Vagina (tissue), 2 donors: ENCODE results near the gene MMP20. TPM values are rescaled to one million over a fixed set of nuclear protein-coding genes. Genes with fewer than 3 reads are reported as not detected.

Source experiments
- DNase-seq, 2 donors: peaks; one replicate each; pipeline ENCODE4 v3.0.0-alpha.2; 2017; ENCODE audit errors: extremely low spot score in 2 of 2
- H3K27ac ChIP-seq: fragments of 200-600 bp; sonication (generic); one replicate; pipeline ENCODE4 v1.5.1; 2019
- H3K27me3 ChIP-seq: fragments of 200-600 bp; sonication (generic); one replicate; pipeline ENCODE4 v1.5.1; 2019
- H3K36me3 ChIP-seq, 2 donors: fragments of 200-600 bp; sonication (generic); one replicate each; pipeline ENCODE4 v1.5.1; 2017 to 2019
- H3K4me1 ChIP-seq: fragments of 200-600 bp; sonication (generic); one replicate; pipeline ENCODE4 v1.5.1; 2019
- H3K4me3 ChIP-seq, 2 donors: fragments of 200-600 bp; sonication (generic); 1 replicate in 1 of 2; 2 replicates in 1 of 2; pipeline ENCODE4 v1.5.1; 2016 to 2019
- H3K9me3 ChIP-seq: fragments of 200-600 bp; sonication (generic); one replicate; pipeline ENCODE4 v1.5.1; 2019
- CTCF ChIP-seq, 3 experiments: fragments of 450-650 bp in 2 of 3; fragments of 200-600 bp in 1 of 3; sonication (generic) in 1 of 3; IDR thresholded peaks; one replicate each; pipeline ENCODE4 v1.5.1; 2017 to 2019; ENCODE audit warnings: antibody characterized with exemption in 3 of 3, mild to moderate bottlenecking in 2 of 3, moderate library complexity in 2 of 3
- POLR2A ChIP-seq, 2 donors: fragments of 450-650 bp; IDR thresholded peaks; one replicate each; pipeline ENCODE4 v1.6.1; 2017; ENCODE audit warnings: antibody characterized with exemption in 2 of 2, mild to moderate bottlenecking in 2 of 2, moderate library complexity in 2 of 2
- POLR2AphosphoS5 ChIP-seq, 2 donors: sonication (generic); formaldehyde crosslinking; IDR thresholded peaks; one replicate each; pipeline ENCODE4 v1.9.0; 2017; ENCODE audit warnings: antibody characterized with exemption in 2 of 2, mild to moderate bottlenecking in 2 of 2, low read depth in 1 of 2; ENCODE audit not compliant: insufficient read depth in 1 of 2
- intact Hi-C: fragments of 100-400 bp; cut with DNase I; formaldehyde crosslinking; loops from one replicate; pipeline ENCODE4 v1.15.1; 2023
- total RNA-seq: library from RNA; depleted of rRNA; stranded (reverse); fragments of >200 nt; gene quantifications from one replicate; pipeline ENCODE4 v1.2.3, GENCODE V29; 2016

The MMP20 gene
- total RNA-seq, 1 donor from 2014 or later = not detected

GRCh38 chr11:102575012-102575411 lies 50.1 kb downstream of the MMP20 start:
- Histone ChIP-seq H3K4me1 (no peaks in the 10 kb centered on the region), H3K36me3 (no peaks in the 10 kb centered on the region), H3K27ac (no peak overlapping the region), H3K27me3 (no peaks in the 10 kb centered on the region), H3K9me3 (no peaks in the 10 kb centered on the region), H3K4me3 (no peak overlapping the region)
- intact Hi-C loops = no loop called here
- DNase-seq = no peak
- TF ChIP-seq POLR2AphosphoS5 (IDR thresholded peaks at IDR 0.05; ENCODE audit: insufficient read depth in 1 of 2, low read depth in 1 of 2) (no peak), CTCF (IDR thresholded peaks at IDR 0.05) (no peak), POLR2A (IDR thresholded peaks at IDR 0.05) (no peak)

- intact Hi-C loops = no loop called here
- H3K4me1 ChIP-seq = no peaks in the 10 kb centered on the region
- H3K36me3 ChIP-seq = no peaks in the 10 kb centered on the region
- H3K4me3 ChIP-seq = no peak overlapping the region
- no peaks in the 10 kb centered on the region for H3K27me3 ChIP-seq
- no peaks in the 10 kb centered on the region for H3K9me3 ChIP-seq
- TF ChIP-seq POLR2A (IDR thresholded peaks at IDR 0.05) (no peak), CTCF (IDR thresholded peaks at IDR 0.05) (no peak), POLR2AphosphoS5 (IDR thresholded peaks at IDR 0.05; ENCODE audit: insufficient read depth in 1 of 2, low read depth in 1 of 2) (no peak)
- DNase-seq = no peak
- no peak overlapping the region for H3K27ac ChIP-seq
Observed at GRCh38 chr11:102573851-102574250, 51.3 kb downstream of the MMP20 start.

- intact Hi-C loops = no loop called here
- TF ChIP-seq POLR2A (IDR thresholded peaks at IDR 0.05) (no peak), CTCF (IDR thresholded peaks at IDR 0.05) (no peak), POLR2AphosphoS5 (IDR thresholded peaks at IDR 0.05; ENCODE audit: insufficient read depth in 1 of 2, low read depth in 1 of 2) (no peak)
- Histone ChIP-seq H3K36me3 (no peaks in the 10 kb centered on the region), H3K27me3 (no peaks in the 10 kb centered on the region), H3K4me3 (no peak overlapping the region), H3K27ac (no peak overlapping the region), H3K4me1 (no peaks in the 10 kb centered on the region), H3K9me3 (no peaks in the 10 kb centered on the region)
- DNase-seq = no peak
Observed at GRCh38 chr11:102572554-102573220, 52.4 kb downstream of the MMP20 start.

- Histone ChIP-seq H3K27ac (no peak overlapping the region), H3K4me1 (no peaks in the 10 kb centered on the region), H3K27me3 (no peaks in the 10 kb centered on the region), H3K36me3 (no peaks in the 10 kb centered on the region), H3K4me3 (no peak overlapping the region), H3K9me3 (no peaks in the 10 kb centered on the region)
- intact Hi-C loops = no loop called here
- DNase-seq = no peak
- TF ChIP-seq CTCF (IDR thresholded peaks at IDR 0.05) (no peak), POLR2A (IDR thresholded peaks at IDR 0.05) (no peak), POLR2AphosphoS5 (IDR thresholded peaks at IDR 0.05; ENCODE audit: insufficient read depth in 1 of 2, low read depth in 1 of 2) (no peak)
Observed at GRCh38 chr11:102568851-102569250, 56.3 kb downstream of the MMP20 start.

GRCh38 chr11:102566112-102566511 lies 59.0 kb downstream of the MMP20 start:
- Histone ChIP-seq H3K36me3 (no peaks in the 10 kb centered on the region), H3K27ac (no peak overlapping the region), H3K4me1 (peaks cover 9% of the 10 kb centered on the region), H3K4me3 (no peak overlapping the region), H3K9me3 (no peaks in the 10 kb centered on the region), H3K27me3 (no peaks in the 10 kb centered on the region)
- intact Hi-C loops = no loop called here
- DNase-seq = no peak
- no peak for TF ChIP-seq POLR2A (IDR thresholded peaks at IDR 0.05)
- TF ChIP-seq POLR2AphosphoS5 (IDR thresholded peaks at IDR 0.05; ENCODE audit: insufficient read depth in 1 of 2, low read depth in 1 of 2) = no peak
